ENCODE measurements around the gene RERE. TPM values are rescaled to one million over a fixed set of nuclear protein-coding genes. Genes with fewer than 3 reads are reported as not detected.

The RERE gene
- polyA plus RNA-seq, 1 of the 3 experiments (the other 2 are of a cell fraction), result 8.1 TPM

DNA sequence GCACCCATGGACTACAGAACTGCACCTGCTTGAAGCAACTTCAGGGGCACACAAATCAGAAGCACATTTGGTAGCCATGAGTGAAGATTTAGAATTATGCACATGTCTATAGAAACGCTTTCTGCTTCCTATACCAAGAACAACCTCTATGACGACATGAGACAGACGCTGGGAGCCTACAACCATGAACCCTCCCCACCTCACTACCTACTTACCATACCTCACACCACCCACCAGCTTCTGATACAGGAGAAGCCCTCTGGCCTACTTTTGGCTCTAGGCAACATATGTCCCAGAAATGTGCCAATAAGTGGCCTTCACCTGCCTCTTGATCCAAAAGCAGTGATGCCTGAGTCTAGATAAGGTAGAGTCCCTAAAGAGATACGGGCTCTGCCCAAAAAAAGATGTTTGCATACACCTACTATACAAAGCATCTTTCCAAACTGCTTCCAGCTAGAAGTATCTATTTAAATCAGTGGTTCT lies 441.0 kb downstream of the RERE start (continued):
- TF ChIP-seq TEAD4 (IDR thresholded peaks at IDR 0.05; ENCODE audit: borderline replicate concordance, insufficient read depth) (no peak), YY1 (IDR thresholded peaks at IDR 0.05; ENCODE audit: low read depth) (no peak), RCOR1 (IDR thresholded peaks at IDR 0.05; ENCODE audit: low read length) (no peak), SIN3A (IDR thresholded peaks at IDR 0.05; ENCODE audit: borderline replicate concordance, low read depth, low read length) (no peak), EP300 (IDR thresholded peaks at IDR 0.05; ENCODE audit: borderline replicate concordance in 1 of 2, low read depth in 1 of 2, low read length in 1 of 2) (no peak), RFX5 (IDR thresholded peaks at IDR 0.05; ENCODE audit: low read length) (no peak), MEF2A (IDR thresholded peaks at IDR 0.05; ENCODE audit: borderline replicate concordance, low read depth) (no peak)
- TF ChIP-seq, protein P1, sequence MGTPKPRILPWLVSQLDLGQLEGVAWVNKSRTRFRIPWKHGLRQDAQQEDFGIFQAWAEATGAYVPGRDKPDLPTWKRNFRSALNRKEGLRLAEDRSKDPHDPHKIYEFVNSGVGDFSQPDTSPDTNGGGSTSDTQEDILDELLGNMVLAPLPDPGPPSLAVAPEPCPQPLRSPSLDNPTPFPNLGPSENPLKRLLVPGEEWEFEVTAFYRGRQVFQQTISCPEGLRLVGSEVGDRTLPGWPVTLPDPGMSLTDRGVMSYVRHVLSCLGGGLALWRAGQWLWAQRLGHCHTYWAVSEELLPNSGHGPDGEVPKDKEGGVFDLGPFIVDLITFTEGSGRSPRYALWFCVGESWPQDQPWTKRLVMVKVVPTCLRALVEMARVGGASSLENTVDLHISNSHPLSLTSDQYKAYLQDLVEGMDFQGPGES (IDR thresholded peaks at IDR 0.05; ENCODE audit: low read depth, low read length), result no peak

DNA sequence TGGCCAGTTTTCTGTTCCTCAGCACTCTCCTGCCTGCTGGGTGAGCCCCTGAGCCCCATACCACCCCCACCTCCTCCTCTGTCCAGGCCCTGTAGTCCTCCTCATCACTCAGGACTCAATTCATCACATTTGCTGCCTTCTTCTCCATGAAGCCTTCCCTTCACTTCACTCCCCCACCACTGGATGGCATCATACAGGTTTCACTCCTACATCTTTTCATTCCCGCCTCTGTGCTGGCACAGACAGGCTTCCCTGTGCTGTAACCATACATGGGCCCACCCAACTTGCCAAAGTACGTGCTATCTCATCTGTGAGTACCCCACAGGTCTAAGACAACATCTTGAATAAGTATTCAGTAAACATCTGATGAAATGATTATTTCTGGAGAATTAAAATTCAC lies 442.6 kb downstream of the RERE start:
- peaks cover 45 to 62% of the 10 kb centered on the region in 2 experiments for H3K4me1 ChIP-seq (ENCODE audit: control insufficient read depth in 1 of 2, insufficient read depth in 2 of 2, low read depth in 1 of 2, low read length in 1 of 2)

More for the DNA sequence above, 442.6 kb downstream of the RERE start:
- Histone ChIP-seq H2AFZ (ENCODE audit: low read depth) (no peak overlapping the region), H3K9ac (no peak overlapping the region), H3K79me2 (ENCODE audit: insufficient read depth) (peaks cover 57% of the 10 kb centered on the region; the same call in 1 of the 2 replicates), H3K36me3 (replicated peaks in 1 of 2; ENCODE audit: control insufficient read depth in 1 of 2, insufficient read depth in 2 of 2, low read length in 1 of 2) (peaks cover 0 to 15% of the 10 kb centered on the region in 2 experiments), H3K27ac (ENCODE audit: low read depth in 2 of 2, low read length in 1 of 2) (peak overlapping the region; percentile 78 to 90; a peak in 2 of 4 replicates), H3K4me3 (ENCODE audit: low read depth in 2 of 2, low read length in 1 of 2) (no peak overlapping the region), H3K9me3 (no peaks in the 10 kb centered on the region), H4K20me1 (ENCODE audit: insufficient read depth) (peaks cover 33% of the 10 kb centered on the region; the same call in 1 of the 2 replicates), H3K27me3 (ENCODE audit: insufficient read depth) (no peaks in the 10 kb centered on the region), H3K4me2 (no peak overlapping the region), H3K9me2 (no peaks in the 10 kb centered on the region), H3F3A (replicated peaks; ENCODE audit: insufficient read depth) (peaks cover 13% of the 10 kb centered on the region)
- ChIA-PET CTCF (no interaction called here), POLR2A (no interaction called here)
- 89% methylated on average over 2 of the region's 2 CpGs for WGBS (ENCODE audit: low lambda C conversion rate)
- TF ChIP-seq ELF1 (IDR thresholded peaks at IDR 0.05), result no peak
- TF ChIP-seq CHD2 (IDR thresholded peaks at IDR 0.05; ENCODE audit: low read length, partially characterized antibody), result no peak
- TF ChIP-seq, protein P2, sequence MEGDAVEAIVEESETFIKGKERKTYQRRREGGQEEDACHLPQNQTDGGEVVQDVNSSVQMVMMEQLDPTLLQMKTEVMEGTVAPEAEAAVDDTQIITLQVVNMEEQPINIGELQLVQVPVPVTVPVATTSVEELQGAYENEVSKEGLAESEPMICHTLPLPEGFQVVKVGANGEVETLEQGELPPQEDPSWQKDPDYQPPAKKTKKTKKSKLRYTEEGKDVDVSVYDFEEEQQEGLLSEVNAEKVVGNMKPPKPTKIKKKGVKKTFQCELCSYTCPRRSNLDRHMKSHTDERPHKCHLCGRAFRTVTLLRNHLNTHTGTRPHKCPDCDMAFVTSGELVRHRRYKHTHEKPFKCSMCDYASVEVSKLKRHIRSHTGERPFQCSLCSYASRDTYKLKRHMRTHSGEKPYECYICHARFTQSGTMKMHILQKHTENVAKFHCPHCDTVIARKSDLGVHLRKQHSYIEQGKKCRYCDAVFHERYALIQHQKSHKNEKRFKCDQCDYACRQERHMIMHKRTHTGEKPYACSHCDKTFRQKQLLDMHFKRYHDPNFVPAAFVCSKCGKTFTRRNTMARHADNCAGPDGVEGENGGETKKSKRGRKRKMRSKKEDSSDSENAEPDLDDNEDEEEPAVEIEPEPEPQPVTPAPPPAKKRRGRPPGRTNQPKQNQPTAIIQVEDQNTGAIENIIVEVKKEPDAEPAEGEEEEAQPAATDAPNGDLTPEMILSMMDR (IDR thresholded peaks at IDR 0.05), result peak; percentile 53
- no peak for TF ChIP-seq FOXM1 (IDR thresholded peaks at IDR 0.05; ENCODE audit: low read depth)
- TF ChIP-seq, protein P1 (IDR thresholded peaks at IDR 0.05; ENCODE audit: low read depth, low read length), result no peak
- peak; percentile 32 for TF ChIP-seq SMC3 (IDR thresholded peaks at IDR 0.05; ENCODE audit: low read depth, low read length)
- TF ChIP-seq RAD21 (IDR thresholded peaks at IDR 0.05; ENCODE audit: low read length), result 0 out of 2 replicates have a peak, but pooled peaks have one; percentile 24
- no peak for DNase-seq

All from SK-N-SH (cell line).